Stimulated activated memory B cell treated with anti-CD40 and anti-IgM and Interleukin-4, amounts not matched to agents 10 μg/mL and 1 μg/mL and 100 μg/mL, for 72 hours (primary cell): ENCODE results near the gene TEX53.

Source experiments
- ATAC-seq: fragments of 150-1000 bp; cut with Tn5 transposase; 2 replicates; pipeline ENCODE4 v1.10.0; 2021
- H3K27ac Mint-ChIP-seq: one replicate; pipeline ENCODE4 v1.8.0; 2022; ENCODE audit warnings: mild to moderate bottlenecking, mixed read lengths
- H3K27me3 Mint-ChIP-seq: one replicate; pipeline ENCODE4 v1.8.0; 2022; ENCODE audit warnings: mixed read lengths
- H3K36me3 Mint-ChIP-seq: one replicate; pipeline ENCODE4 v1.8.0; 2022; ENCODE audit warnings: mixed read lengths
- H3K4me1 Mint-ChIP-seq: one replicate; pipeline ENCODE4 v1.8.0; 2022; ENCODE audit warnings: mixed read lengths
- H3K4me3 Mint-ChIP-seq: one replicate; pipeline ENCODE4 v1.8.0; 2022; ENCODE audit warnings: mild to moderate bottlenecking, moderate library complexity, mixed read lengths
- H3K9me3 Mint-ChIP-seq: one replicate; pipeline ENCODE4 v1.8.0; 2022; ENCODE audit warnings: mixed read lengths

Gene TEX53

GRCh38 chr9:114607671-114608524 lies 49.7 kb downstream of the TEX53 start:
- Mint-ChIP-seq H3K27ac (peak overlapping the region; percentile 50), H3K4me3 (peak overlapping the region; percentile 32), H3K4me1 (peaks cover 60% of the 10 kb centered on the region)

GRCh38 chr9:114606597-114607207 lies 50.9 kb downstream of the TEX53 start:
- no peak for ATAC-seq
- H3K27ac Mint-ChIP-seq = peak overlapping the region; percentile 50
- H3K4me1 Mint-ChIP-seq = peaks cover 48% of the 10 kb centered on the region
- H3K36me3 Mint-ChIP-seq = peaks cover 5% of the 10 kb centered on the region
- H3K9me3 Mint-ChIP-seq = peaks cover 3% of the 10 kb centered on the region
- no peak overlapping the region for H3K4me3 Mint-ChIP-seq
- H3K27me3 Mint-ChIP-seq = no peaks in the 10 kb centered on the region

More at GRCh38 chr9:114607671-114608524, 49.7 kb downstream of the TEX53 start:
- no peaks in the 10 kb centered on the region for H3K36me3 Mint-ChIP-seq
- H3K27me3 Mint-ChIP-seq = no peaks in the 10 kb centered on the region
- peak; percentile 80 for ATAC-seq
- H3K9me3 Mint-ChIP-seq = no peaks in the 10 kb centered on the region
